HepG2 (cell line): Measurements from ENCODE around the gene GALR3. TPM values are rescaled to one million over a fixed set of nuclear protein-coding genes. Genes with fewer than 3 reads are reported as not detected.

Source experiments
- ATAC-seq: fragments of 200-7000 bp; cut with Tn5 transposase; 3 replicates; pipeline ENCODE4 v1.9.1; 2020; ENCODE audit warnings: mild to moderate bottlenecking, moderate library complexity
- BruUV-seq: library from RNA; stranded (reverse); fragments of 400-500 nt; replicated peaks from 2 replicates; lab custom pipeline; 2021; lab: Mats Ljungman, UMichigan
- CTCF ChIA-PET: fragments of 300-600 bp; formaldehyde crosslinking; extraction: SDS; loops from one replicate; lab custom pipeline; 2021; ENCODE audit warnings: low total read pairs, inconsistent platforms, low intra/inter-chr PET ratio; lab: Yijun Ruan, JAX
- POLR2A ChIA-PET: fragments of 350-600 bp; sonication (Branson Sonifier 250); formaldehyde crosslinking; loops from one replicate; lab custom pipeline; 2020; ENCODE audit warnings: antibody characterized with exemption, inconsistent platforms; lab: Yijun Ruan, JAX
- DNase-seq: peaks from one replicate; pipeline ENCODE4 v3.0.0-alpha.2; 2015; ENCODE audit warnings: low spot score
- FAIRE-seq: peaks from 3 replicates; lab custom pipeline; 2011; peaks lifted over from hg19 to GRCh38; lab: Jason Lieb, UNC
- H2AFZ ChIP-seq: one replicate; pipeline ENCODE4 v1.6.1; 2011; ENCODE audit warnings: low read length, inconsistent platforms
- H3K27ac ChIP-seq: fragments of 300-600 bp; 3 replicates; pipeline ENCODE4 v1.8.0; 2011; ENCODE audit warnings: mixed run types, mild to moderate bottlenecking, mixed read lengths, low read length, inconsistent platforms; ENCODE audit not compliant: insufficient read depth; ENCODE audit errors: extremely low read length
- H3K27me3 ChIP-seq, 2 experiments: fragments of 200-600 bp in 1 of 2; 2 replicates in 1 of 2; 3 replicates in 1 of 2; pipeline versions ENCODE4 v1.6.0 to v1.8.0; 2011; ENCODE audit warnings: low read length in 2 of 2, mild to moderate bottlenecking in 2 of 2, moderate library complexity in 2 of 2, inconsistent platforms in 1 of 2; ENCODE audit not compliant: insufficient read depth in 2 of 2, control insufficient read depth in 1 of 2
- H3K36me3 ChIP-seq, 2 experiments: fragments of 200-600 bp in 1 of 2; replicated peaks in 1 of 2; 2 replicates in 1 of 2; 3 replicates in 1 of 2; pipeline versions ENCODE4 v1.5.1 to v1.8.0; 2011; ENCODE audit warnings: low read length in 2 of 2, inconsistent platforms in 1 of 2; ENCODE audit not compliant: insufficient read depth in 2 of 2, control insufficient read depth in 1 of 2
- H3K4me1 ChIP-seq: 2 replicates; pipeline ENCODE4 v1.5.1; 2012; ENCODE audit warnings: low read length, inconsistent platforms; ENCODE audit not compliant: insufficient read depth
- H3K4me2 ChIP-seq: 2 replicates; pipeline ENCODE4 v1.6.0; 2011; ENCODE audit warnings: low read depth, low read length, inconsistent platforms
- H3K4me3 ChIP-seq, 3 experiments: fragments of 200-600 bp in 1 of 3; sonication (generic), shearing (Covaris generic) in 1 of 3; replicated peaks in 1 of 3; 2 replicates each; pipeline ENCODE4 v1.5.1; 2011 to 2016; ENCODE audit warnings: low read length in 3 of 3, inconsistent platforms in 2 of 3, low read depth in 2 of 3, mild to moderate bottlenecking in 2 of 3, control low read depth in 1 of 3, mixed read lengths in 1 of 3; ENCODE audit not compliant: insufficient read depth in 1 of 3
- H3K79me2 ChIP-seq: one replicate; pipeline ENCODE4 v1.6.1; 2011; ENCODE audit warnings: low read length, inconsistent platforms; ENCODE audit not compliant: insufficient read depth
- H3K9ac ChIP-seq: 2 replicates; pipeline ENCODE4 v1.6.0; 2011; ENCODE audit warnings: mild to moderate bottlenecking, low read depth, low read length, inconsistent platforms; ENCODE audit not compliant: insufficient read depth
- H3K9me3 ChIP-seq: 2 replicates; pipeline ENCODE4 v1.5.1; 2012; ENCODE audit warnings: mild to moderate bottlenecking, low read length
- H4K20me1 ChIP-seq: 2 replicates; pipeline ENCODE4 v1.6.0; 2011; ENCODE audit warnings: inconsistent platforms, mild to moderate bottlenecking, low read length, moderate library complexity; ENCODE audit not compliant: insufficient read depth
- CEBPG ChIP-seq: IDR thresholded peaks from 2 replicates; pipeline ENCODE4 v1.6.1; 2016
- FOSL1 ChIP-seq: sonication (generic); formaldehyde crosslinking; IDR thresholded peaks from 2 replicates; pipeline ENCODE4 v1.9.0; 2021; ENCODE audit warnings: missing genetic modification reagents, borderline replicate concordance
- MAX ChIP-seq: IDR thresholded peaks from 2 replicates; pipeline ENCODE4 v1.6.1; 2012; ENCODE audit warnings: inconsistent platforms
- NCOA5 ChIP-seq: sonication (generic); formaldehyde crosslinking; IDR thresholded peaks from 2 replicates; pipeline ENCODE4 v1.4.0; 2020; ENCODE audit warnings: missing genetic modification reagents
- PHF21A ChIP-seq: sonication (generic); formaldehyde crosslinking; IDR thresholded peaks from 2 replicates; pipeline ENCODE4 v1.5.0; 2020; ENCODE audit warnings: mild to moderate bottlenecking, missing genetic modification reagents
- POLR2AphosphoS5 ChIP-seq: IDR thresholded peaks from 2 replicates; pipeline ENCODE4 v1.6.1; 2012; ENCODE audit warnings: low read depth, low read length
- SMARCC2 ChIP-seq: fragments of 450-650 bp; IDR thresholded peaks from 2 replicates; pipeline ENCODE4 v1.6.1; 2017; ENCODE audit warnings: antibody characterized with exemption, mild to moderate bottlenecking
- TCF12 ChIP-seq, 2 experiments: fragments of 450-650 bp in 1 of 2; sonication (generic) in 1 of 2; formaldehyde crosslinking in 1 of 2; IDR thresholded peaks; 2 replicates each; pipeline versions ENCODE4 v1.6.1 to v1.8.0; 2017 to 2022; ENCODE audit warnings: antibody characterized with exemption in 1 of 2, mild to moderate bottlenecking in 1 of 2, missing genetic modification reagents in 1 of 2, moderate library complexity in 1 of 2
- XRCC5 ChIP-seq: fragments of 200-400 bp; formaldehyde crosslinking; optimal IDR thresholded peaks from 2 replicates; pipeline ENCODE3; 2017; ENCODE audit warnings: mild to moderate bottlenecking, low read length
- ZBTB20 ChIP-seq: sonication (generic); formaldehyde crosslinking; IDR thresholded peaks from 2 replicates; pipeline ENCODE4 v1.8.1; 2023; ENCODE audit warnings: missing genetic modification reagents, low read depth, mild to moderate bottlenecking, borderline replicate concordance
- ZFY ChIP-seq: sonication (generic); formaldehyde crosslinking; IDR thresholded peaks from 2 replicates; pipeline ENCODE4 v1.4.0; 2020; ENCODE audit warnings: missing genetic modification reagents
- ZMYM3 ChIP-seq: sonication (generic); formaldehyde crosslinking; IDR thresholded peaks from 2 replicates; pipeline ENCODE4 v1.5.1; 2020; ENCODE audit warnings: mild to moderate bottlenecking, missing genetic modification reagents
- ZNF331 ChIP-seq: sonication (generic); formaldehyde crosslinking; IDR thresholded peaks from 2 replicates; pipeline ENCODE4 v1.4.0; 2020; ENCODE audit warnings: missing genetic modification reagents
- ZNF513 ChIP-seq: sonication (generic); formaldehyde crosslinking; conservative IDR thresholded peaks from 2 replicates; pipeline ENCODE4 v1.5.0; 2020; ENCODE audit warnings: missing genetic modification reagents
- ZNF672 ChIP-seq: sonication (generic); formaldehyde crosslinking; IDR thresholded peaks from 2 replicates; pipeline ENCODE4 v1.8.1; 2022; ENCODE audit warnings: missing genetic modification reagents
- WGBS: methylation state at CpG from one replicate; pipeline ENCODE4 v1.1.6; 2017; ENCODE audit warnings: low lambda C conversion rate; 5-methylcytosine and 5-hydroxymethylcytosine counted together
- in situ Hi-C: cut with HindIII; loops from 2 replicates; pipeline ENCODE4 v1.10.0; 2017; ENCODE audit warnings: low pct_unique_long_range_greater_than_20kb; ENCODE audit not compliant: extremely low pct_ligation_motif_present
- intact Hi-C: fragments of 100-400 bp; cut with micrococcal nuclease; formaldehyde crosslinking; loops from one replicate; pipeline ENCODE4 v1.10.0; 2022; ENCODE audit not compliant: unreplicated experiment
- polyA plus RNA-seq, 8 experiments: library from polyadenylated mRNA; depleted of rRNA in 3 of 8; stranded (reverse) in 7 of 8; unstranded in 1 of 8; fragments of >200 nt; fragmentation: Illumina TruSeq in 4 of 8; extraction: Trizol in 4 of 8; gene quantifications; 2 replicates each; pipeline versions ENCODE4 v1.2.1 to v1.2.3, GENCODE V29; 2011 to 2016; ENCODE audit warnings: low read depth in 4 of 8, missing spikeins in 1 of 8, mixed read lengths in 1 of 8; ENCODE audit not compliant: insufficient read depth in 1 of 8
- total RNA-seq, 5 experiments: library from RNA; depleted of rRNA; stranded (reverse); fragments of >200 nt; fragmentation: Illumina TruSeq; extraction: Trizol; gene quantifications; 2 replicates each; pipeline ENCODE4 v1.2.3, GENCODE V29; 2016; ENCODE audit warnings: low read depth in 1 of 5
- TF ChIP-seq, protein P1 (sequence below), 2 experiments: IDR thresholded peaks; 2 replicates each; pipeline ENCODE4 v1.6.1; 2011 to 2012; ENCODE audit warnings: low read length in 2 of 2, borderline replicate concordance in 1 of 2, low read depth in 1 of 2, mild to moderate bottlenecking in 1 of 2, moderate library complexity in 1 of 2
- TF ChIP-seq, protein P2 (sequence below): sonication (generic); formaldehyde crosslinking; IDR thresholded peaks from 2 replicates; pipeline ENCODE4 v1.5.1; 2020; ENCODE audit warnings: missing genetic modification reagents, mild to moderate bottlenecking, borderline replicate concordance

Gene GALR3
- total and polyA plus RNA-seq, 2 of the 13 experiments (the other 11 are each of a cell fraction or from before 2014, with no cell fraction given): 0.13 TPM; not detected in 1

- TSS peak; percentile 68 for BruUV-seq
- Histone ChIP-seq H3K27ac (peak overlapping the region; percentile 77), H3K4me2 (peak overlapping the region; percentile 97), H3K36me3 (no peaks in the 10 kb centered on the region), H3K4me3 (peak overlapping the region; percentile 78 to 95 (median 93)), H3K9me3 (no peaks in the 10 kb centered on the region), H2AFZ (no peak overlapping the region), H3K9ac (peak overlapping the region; percentile 88), H3K79me2 (peaks cover 25% of the 10 kb centered on the region), H3K27me3 (no peaks in the 10 kb centered on the region; a peak in 1 of 5 replicates), H4K20me1 (peaks cover 42% of the 10 kb centered on the region; the same call in 1 of the 2 replicates), H3K4me1 (peaks cover 33% of the 10 kb centered on the region)
- ATAC-seq (peak; percentile 17), FAIRE-seq (no peak), DNase-seq (peak; percentile 73)
- intact Hi-C loops: loop anchor here (5.0 to 10.0 kb wide), 2 partner anchors 58 to 150 kb away; partner anchors contain the start of gene PDXP
- 1% methylated on average over 20 of the region's 87 CpGs for WGBS
- POLR2A ChIA-PET: interaction anchor here (0.7 to 8.6 kb wide), 31 partner anchors 9 to 244 kb away, joined by 3 to 127 read pairs (median 6); partner anchors contain the start of genes ANKRD54, C22orf23, GGA1 and LGALS1
- in situ Hi-C loops: no loop called here
- CTCF ChIA-PET: no interaction called here
- TF ChIP-seq ZBTB20 (CRISPR knock-in tag) (peak; percentile 31; the same call in 1 of the 2 replicates), SMARCC2 (no peak), ZMYM3 (CRISPR knock-in tag) (no peak; the same call in 1 of the 2 replicates), TCF12 (IDR thresholded peaks at IDR 0.05) (no peak), TCF12 (CRISPR knock-in tag; IDR thresholded peaks at IDR 0.05) (peak; percentile 58; the same call in 1 of the 2 replicates), NCOA5 (no peak), MAX (peak; percentile 64), ZNF513 (no peak), CEBPG (CRISPR knock-in tag) (no peak), ZNF331 (CRISPR knock-in tag) (peak; percentile 81), ZFY (CRISPR knock-in tag) (peak; percentile 81), FOSL1 (CRISPR knock-in tag) (no peak), ZNF672 (CRISPR knock-in tag) (no peak), PHF21A (CRISPR knock-in tag) (peak; percentile 39; the same call in 1 of the 2 replicates), XRCC5 (peak; percentile 62), POLR2AphosphoS5 (peak; percentile 98)
- TF ChIP-seq, protein P1, sequence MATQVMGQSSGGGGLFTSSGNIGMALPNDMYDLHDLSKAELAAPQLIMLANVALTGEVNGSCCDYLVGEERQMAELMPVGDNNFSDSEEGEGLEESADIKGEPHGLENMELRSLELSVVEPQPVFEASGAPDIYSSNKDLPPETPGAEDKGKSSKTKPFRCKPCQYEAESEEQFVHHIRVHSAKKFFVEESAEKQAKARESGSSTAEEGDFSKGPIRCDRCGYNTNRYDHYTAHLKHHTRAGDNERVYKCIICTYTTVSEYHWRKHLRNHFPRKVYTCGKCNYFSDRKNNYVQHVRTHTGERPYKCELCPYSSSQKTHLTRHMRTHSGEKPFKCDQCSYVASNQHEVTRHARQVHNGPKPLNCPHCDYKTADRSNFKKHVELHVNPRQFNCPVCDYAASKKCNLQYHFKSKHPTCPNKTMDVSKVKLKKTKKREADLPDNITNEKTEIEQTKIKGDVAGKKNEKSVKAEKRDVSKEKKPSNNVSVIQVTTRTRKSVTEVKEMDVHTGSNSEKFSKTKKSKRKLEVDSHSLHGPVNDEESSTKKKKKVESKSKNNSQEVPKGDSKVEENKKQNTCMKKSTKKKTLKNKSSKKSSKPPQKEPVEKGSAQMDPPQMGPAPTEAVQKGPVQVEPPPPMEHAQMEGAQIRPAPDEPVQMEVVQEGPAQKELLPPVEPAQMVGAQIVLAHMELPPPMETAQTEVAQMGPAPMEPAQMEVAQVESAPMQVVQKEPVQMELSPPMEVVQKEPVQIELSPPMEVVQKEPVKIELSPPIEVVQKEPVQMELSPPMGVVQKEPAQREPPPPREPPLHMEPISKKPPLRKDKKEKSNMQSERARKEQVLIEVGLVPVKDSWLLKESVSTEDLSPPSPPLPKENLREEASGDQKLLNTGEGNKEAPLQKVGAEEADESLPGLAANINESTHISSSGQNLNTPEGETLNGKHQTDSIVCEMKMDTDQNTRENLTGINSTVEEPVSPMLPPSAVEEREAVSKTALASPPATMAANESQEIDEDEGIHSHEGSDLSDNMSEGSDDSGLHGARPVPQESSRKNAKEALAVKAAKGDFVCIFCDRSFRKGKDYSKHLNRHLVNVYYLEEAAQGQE (IDR thresholded peaks at IDR 0.05; ENCODE audit: borderline replicate concordance in 1 of 2, low read depth in 1 of 2, low read length in 2 of 2): peak in 1 of 2 experiments; percentile 74; a peak in 2 of 4 replicates
- TF ChIP-seq, protein P2, sequence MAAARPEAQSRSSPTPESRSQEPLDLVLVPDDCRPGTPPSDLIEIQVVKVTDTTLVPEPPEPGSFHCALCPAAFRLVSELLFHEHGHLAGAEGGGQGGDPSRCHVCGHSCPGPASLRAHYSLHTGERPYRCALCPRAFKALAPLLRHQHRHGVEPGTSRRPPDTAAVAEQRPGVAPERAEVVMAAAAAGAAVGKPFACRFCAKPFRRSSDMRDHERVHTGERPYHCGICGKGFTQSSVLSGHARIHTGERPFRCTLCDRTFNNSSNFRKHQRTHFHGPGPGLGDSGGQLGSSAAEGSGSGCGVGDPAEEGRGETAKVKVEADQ (CRISPR knock-in tag): no peak
Observed at GRCh38 chr22:37804881-37805809, 18.0 kb upstream of the GALR3 start.
